ENCODE data around the gene FAAP20. TPM values are rescaled to one million over a fixed set of nuclear protein-coding genes. Genes with fewer than 3 reads are reported as not detected.

The FAAP20 gene
- total and polyA plus RNA-seq, 5 experiments from 2014 or later: 39.4 to 76.6 (median 70.1) TPM

GRCh38 chr1:2198571-2198970 lies 4.0 kb upstream of the FAAP20 start:
- Mint-ChIP-seq H3K27me3 (no peaks in the 10 kb centered on the region), H3K4me1 (peaks cover 3 to 42% (median 28%) of the 10 kb centered on the region in 4 donors), H3K4me3 (peak overlapping the region; percentile 10 to 89 (median 84)), H3K9me3 (no peaks in the 10 kb centered on the region), H3K27ac (peak overlapping the region; percentile 43 to 95 (median 92)), H3K36me3 (no peaks in the 10 kb centered on the region)
- DNase-seq: no peak
- POLR2A ChIA-PET: interaction anchor here (0.9 to 24.5 kb wide), 9 partner anchors 8 to 386 kb away, joined by 3 to 303 read pairs (median 8); partner anchors contain the start of genes MORN1, RER1 and SKI
- ATAC-seq: no peak

- Mint-ChIP-seq H3K9me3 (no peaks in the 10 kb centered on the region), H3K36me3 (no peaks in the 10 kb centered on the region), H3K27ac (peak overlapping the region in 8 of 10 donors; percentile 13 to 88 (median 72)), H3K4me3 (peak overlapping the region in 2 of 10 donors; percentile 26 to 27), H3K4me1 (peaks cover 3 to 41% (median 26%) of the 10 kb centered on the region in 4 donors), H3K27me3 (no peaks in the 10 kb centered on the region)
- POLR2A ChIA-PET: interaction anchor here (4.3 to 24.5 kb wide), 2 partner anchors 32 to 184 kb away, joined by 60 to 303 read pairs; partner anchors contain the start of gene SKI
- no peak for ATAC-seq
- DNase-seq: no peak
These were observed 3.2 kb upstream of the FAAP20 start for GRCh38 chr1:2197707-2198165.

- POLR2A ChIA-PET: interaction anchor here (1.5 to 24.5 kb wide), 6 partner anchors 9 to 219 kb away, joined by 4 to 303 read pairs (median 24); partner anchors contain the start of gene SKI
- Mint-ChIP-seq H3K27me3 (no peaks in the 10 kb centered on the region), H3K27ac (peak overlapping the region in 3 of 10 donors; percentile 36 to 88 (median 80)), H3K4me3 (peak overlapping the region in 1 of 10 donors; percentile 38), H3K4me1 (peaks cover 3 to 44% (median 27%) of the 10 kb centered on the region in 4 donors), H3K36me3 (no peaks in the 10 kb centered on the region), H3K9me3 (no peaks in the 10 kb centered on the region)
- ATAC-seq: no peak
- DNase-seq: no peak
These were observed 2.5 kb upstream of the FAAP20 start for GRCh38 chr1:2196901-2197638.

DNA sequence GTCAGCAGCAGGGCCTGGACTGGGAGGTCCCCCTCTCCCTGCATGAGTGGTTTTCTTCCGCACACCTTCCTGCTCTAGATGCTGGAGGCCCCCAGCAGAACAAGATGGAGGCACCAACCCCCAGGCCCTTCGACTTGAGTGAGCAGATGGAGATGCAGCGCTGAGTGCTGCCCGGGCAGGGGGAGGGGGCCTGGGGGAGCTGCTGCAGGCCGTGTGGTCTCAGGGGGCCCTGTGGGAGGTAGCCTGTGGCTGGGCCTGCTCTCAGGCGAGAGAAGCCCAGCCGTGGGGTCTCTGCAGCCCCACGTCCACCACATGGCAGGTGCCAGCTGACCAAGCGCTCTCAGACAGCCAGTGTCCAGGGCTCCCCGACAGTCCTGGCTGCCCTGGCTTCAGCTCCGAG lies 1.2 kb upstream of the FAAP20 start:
- H3K4me3 Mint-ChIP-seq: peak overlapping the region in 3 of 10 donors; percentile 7 to 83 (median 38)
- H3K4me1 Mint-ChIP-seq: peaks cover 5 to 46% (median 31%) of the 10 kb centered on the region in 4 donors

DNA sequence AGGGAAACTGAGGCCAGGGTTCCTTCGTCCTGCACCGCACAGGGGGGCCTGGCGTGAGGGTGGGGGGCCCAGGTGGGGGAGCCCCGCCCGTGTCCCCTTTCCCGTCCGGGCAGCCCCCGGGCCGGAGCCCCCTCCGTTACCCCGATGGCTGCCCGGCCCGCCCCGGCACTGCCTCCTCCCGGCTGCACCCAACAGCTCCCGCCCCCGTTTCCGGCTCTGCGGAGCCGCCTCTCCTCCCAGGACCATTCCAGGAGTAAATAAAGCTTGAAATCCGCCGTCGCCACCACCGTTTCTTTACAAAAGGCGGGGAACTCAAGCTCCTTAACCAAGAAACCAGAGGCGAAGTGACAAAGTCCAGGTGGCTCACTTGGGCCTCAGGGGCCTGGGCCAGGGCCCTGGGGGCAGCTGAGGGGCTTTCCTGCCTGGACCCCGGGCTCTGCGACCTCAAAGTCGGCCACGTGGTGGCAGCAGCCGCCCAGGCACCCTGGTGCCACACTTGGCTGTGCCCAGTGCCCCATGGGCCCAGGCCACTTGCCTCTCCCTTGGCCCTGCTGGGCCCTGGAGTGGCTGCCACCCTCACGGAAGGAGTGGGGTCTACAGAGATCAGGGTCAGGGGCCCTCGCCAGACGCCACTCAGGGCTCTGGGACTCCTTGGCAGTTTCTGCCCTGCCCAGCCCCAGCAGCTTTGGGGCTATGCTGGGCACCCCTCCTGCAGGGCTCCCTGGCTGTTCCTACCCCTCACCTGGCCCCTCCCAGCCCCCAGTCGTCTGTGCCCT lies 514 bp upstream of the FAAP20 start:
- Mint-ChIP-seq H3K27ac (peak overlapping the region; percentile 53 to 97 (median 92)), H3K4me1 (peaks cover 5 to 46% (median 33%) of the 10 kb centered on the region in 4 donors), H3K27me3 (no peaks in the 10 kb centered on the region), H3K36me3 (no peaks in the 10 kb centered on the region), H3K4me3 (peak overlapping the region; percentile 75 to 91 (median 85)), H3K9me3 (no peaks in the 10 kb centered on the region)
- ATAC-seq (peak; percentile 81 to 82), DNase-seq (peak; percentile 81 to 100 (median 88))
- POLR2A ChIA-PET: interaction anchor here (0.6 to 24.5 kb wide), 23 partner anchors 11 to 383 kb away, joined by 3 to 303 read pairs (median 6); partner anchors contain the start of genes MORN1, PANK4, RER1 and SKI

More for the DNA sequence above, 1.2 kb upstream of the FAAP20 start:
- no peak for ATAC-seq
- H3K9me3 Mint-ChIP-seq: no peaks in the 10 kb centered on the region
- POLR2A ChIA-PET: interaction anchor here (0.6 to 24.5 kb wide), 14 partner anchors 10 to 360 kb away, joined by 3 to 303 read pairs (median 8); partner anchors contain the start of genes SKI and TNFRSF14
- H3K27me3 Mint-ChIP-seq: no peaks in the 10 kb centered on the region
- H3K27ac Mint-ChIP-seq: peak overlapping the region in 5 of 10 donors; percentile 66 to 97 (median 93)
- DNase-seq: no peak
- H3K36me3 Mint-ChIP-seq: no peaks in the 10 kb centered on the region

DNA sequence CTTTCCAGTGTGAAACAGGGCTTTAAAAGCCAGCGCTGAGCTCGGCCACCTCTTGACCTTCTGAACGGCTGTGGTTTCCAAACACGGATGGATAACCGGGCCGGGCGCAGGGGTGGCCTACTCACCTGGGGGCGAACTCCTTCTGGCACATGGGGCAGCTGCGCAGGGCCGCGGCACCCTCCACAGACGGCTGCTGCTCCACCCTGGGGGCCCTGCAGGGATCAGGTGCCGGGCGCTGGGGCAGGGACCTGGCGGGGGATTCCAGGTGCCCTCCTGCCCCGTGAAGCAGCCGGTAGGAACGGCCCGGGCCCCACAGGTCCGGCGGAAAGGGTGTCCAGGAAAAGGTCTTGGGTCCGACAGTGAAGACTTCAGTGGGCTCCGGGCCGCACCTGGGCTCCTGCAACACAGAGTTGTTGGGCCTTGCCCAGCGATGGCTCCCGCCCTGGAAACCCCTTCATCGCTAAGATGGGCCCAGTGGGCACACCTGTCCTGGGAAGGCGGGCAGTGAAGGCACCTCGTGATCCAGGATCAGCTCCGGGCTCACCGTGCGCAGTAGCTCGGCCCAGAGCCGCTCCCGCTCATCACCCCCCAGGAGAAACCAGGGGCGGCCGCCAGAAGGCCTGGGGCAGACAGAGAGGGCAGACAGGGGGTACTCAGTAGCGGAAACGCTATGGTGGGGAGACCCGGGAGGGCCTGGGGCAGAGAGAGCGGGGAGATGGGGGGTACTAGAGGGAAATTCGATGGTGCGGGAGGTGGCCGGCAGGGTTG lies 874 bp downstream of the FAAP20 start:
- POLR2A ChIA-PET: interaction anchor here (1.3 to 24.5 kb wide), 7 partner anchors 12 to 223 kb away, joined by 4 to 303 read pairs (median 22); partner anchors contain the start of gene SKI
- H3K36me3 Mint-ChIP-seq: no peaks in the 10 kb centered on the region

DNA sequence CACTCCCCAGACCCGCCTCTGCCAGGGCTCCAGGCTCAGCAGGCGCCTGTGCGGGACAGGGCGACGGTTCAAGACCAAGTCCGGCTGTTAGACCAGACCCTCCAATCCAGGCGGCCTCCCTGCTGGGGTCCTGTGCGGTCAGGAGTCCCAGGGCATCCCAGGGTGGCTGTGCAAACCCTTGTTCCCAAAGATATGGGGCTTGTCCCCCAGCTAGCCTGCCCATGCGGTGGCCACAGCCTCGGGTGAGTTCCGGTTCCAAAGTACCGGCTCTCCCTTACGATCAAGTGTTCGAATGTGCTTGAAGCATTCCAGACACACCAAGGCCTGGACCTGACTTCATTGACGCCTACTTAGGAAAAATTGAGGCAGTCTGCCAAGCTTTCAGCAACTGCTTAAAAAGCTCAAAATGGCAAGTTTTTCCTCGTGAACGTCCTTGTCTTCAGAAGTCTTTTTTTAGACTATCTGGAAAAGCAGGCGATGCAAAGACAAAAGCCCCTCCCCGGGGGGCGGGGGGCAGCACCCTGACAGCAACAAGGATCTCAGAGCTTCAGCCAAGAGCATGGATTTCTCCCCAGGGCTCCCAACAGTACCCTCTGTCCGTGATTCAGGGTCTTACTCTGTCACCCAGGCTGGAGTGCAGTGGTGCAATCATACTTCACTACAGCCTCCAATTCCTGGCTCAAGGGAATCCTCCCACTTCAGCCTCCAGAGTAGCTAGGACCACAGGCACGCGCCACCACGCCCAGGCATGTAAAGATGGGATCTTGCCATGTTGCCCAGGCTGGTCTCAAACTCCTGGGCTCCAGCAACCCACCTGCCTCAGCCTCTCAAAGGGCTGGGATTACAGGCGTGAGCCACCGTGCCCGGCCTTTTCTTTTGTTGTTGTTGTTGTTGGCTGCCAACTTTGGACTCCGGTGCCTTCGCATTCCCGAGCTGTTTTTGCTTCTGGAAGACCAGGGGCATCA lies 2.3 kb downstream of the FAAP20 start:
- peak overlapping the region in 9 of 10 donors; percentile 8 to 85 (median 57) for H3K4me3 Mint-ChIP-seq

More for the DNA sequence above, 874 bp downstream of the FAAP20 start:
- DNase-seq (no peak), ATAC-seq (no peak)
- peaks cover 6 to 40% (median 27%) of the 10 kb centered on the region in 4 donors for H3K4me1 Mint-ChIP-seq
- peak overlapping the region in 9 of 10 donors; percentile 39 to 84 (median 67) for H3K4me3 Mint-ChIP-seq
- no peaks in the 10 kb centered on the region for H3K9me3 Mint-ChIP-seq
- H3K27ac Mint-ChIP-seq: peak overlapping the region in 7 of 10 donors; percentile 15 to 84 (median 63)
- H3K27me3 Mint-ChIP-seq: no peaks in the 10 kb centered on the region

DNA sequence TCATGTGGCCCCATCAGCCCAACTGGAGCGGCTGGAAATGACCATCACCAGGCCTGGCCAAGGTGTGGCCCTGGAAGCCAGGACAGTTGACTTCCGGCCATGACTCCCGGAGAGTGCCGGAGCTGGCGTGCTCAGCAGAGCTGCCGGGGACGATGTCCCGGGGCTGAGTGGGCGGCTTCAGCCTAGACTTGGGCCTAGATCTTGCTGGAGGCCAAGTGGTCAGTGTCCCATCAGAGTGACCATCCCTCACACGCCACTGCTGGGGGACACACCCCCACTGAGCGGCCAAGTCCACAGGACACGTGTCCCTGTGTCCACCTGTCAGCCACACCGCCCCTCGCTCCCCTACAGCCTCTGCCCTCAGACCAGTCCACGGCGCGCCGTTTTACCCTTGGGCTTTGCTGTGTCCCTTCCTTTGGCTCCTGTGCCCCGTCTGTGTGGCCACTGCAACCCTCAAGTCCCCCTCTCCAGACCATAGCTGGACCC lies 4.0 kb downstream of the FAAP20 start:
- Mint-ChIP-seq H3K27me3 (no peaks in the 10 kb centered on the region), H3K9me3 (no peaks in the 10 kb centered on the region), H3K27ac (peak overlapping the region in 7 of 10 donors; percentile 16 to 91 (median 78)), H3K4me1 (peaks cover 6 to 28% (median 22%) of the 10 kb centered on the region in 4 donors), H3K36me3 (peaks cover 0 to under 1% (median 0%) of the 10 kb centered on the region in 3 donors), H3K4me3 (peak overlapping the region in 9 of 10 donors; percentile 23 to 70 (median 53))
- POLR2A ChIA-PET: interaction anchor here (1.2 to 24.5 kb wide), 10 partner anchors 9 to 366 kb away, joined by 3 to 303 read pairs (median 6); partner anchors contain the start of genes MORN1, PEX10, RER1 and SKI
- ATAC-seq (no peak), DNase-seq (no peak)

More for the DNA sequence above, 2.3 kb downstream of the FAAP20 start:
- peak overlapping the region in 9 of 10 donors; percentile 9 to 84 (median 65) for H3K27ac Mint-ChIP-seq
- H3K4me1 Mint-ChIP-seq: peaks cover 6 to 30% (median 22%) of the 10 kb centered on the region in 4 donors
- POLR2A ChIA-PET: interaction anchor here (0.6 to 24.5 kb wide), 5 partner anchors 11 to 211 kb away, joined by 3 to 303 read pairs (median 4); partner anchors contain the start of genes MORN1, RER1 and SKI
- H3K36me3 Mint-ChIP-seq: no peaks in the 10 kb centered on the region
- no peaks in the 10 kb centered on the region for H3K9me3 Mint-ChIP-seq
- H3K27me3 Mint-ChIP-seq: no peaks in the 10 kb centered on the region
- ATAC-seq: no peak
- DNase-seq: no peak

GRCh38 chr1:2189459-2190425 lies 4.8 kb downstream of the FAAP20 start:
- Mint-ChIP-seq H3K27ac (peak overlapping the region; percentile 87 to 99 (median 96)), H3K4me3 (peak overlapping the region; percentile 74 to 88 (median 80)), H3K9me3 (no peaks in the 10 kb centered on the region), H3K4me1 (peaks cover 6 to 28% (median 22%) of the 10 kb centered on the region in 4 donors), H3K27me3 (no peaks in the 10 kb centered on the region), H3K36me3 (peaks cover 0 to 5% (median 0%) of the 10 kb centered on the region in 3 donors)
- POLR2A ChIA-PET: interaction anchor here (0.6 to 2.2 kb wide), 16 partner anchors 9 to 372 kb away, joined by 3 to 11 read pairs (median 4); partner anchors contain the start of genes MORN1, PEX10, RER1 and TNFRSF14
- DNase-seq: peak; percentile 75 to 94 (median 88)
- peak; percentile 85 to 91 for ATAC-seq
